WTC11 (cell line): ENCODE measurements around the gene EOMES. TPM values are rescaled to one million over a fixed set of nuclear protein-coding genes. Genes with fewer than 3 reads are reported as not detected.

Experiments used
- ATAC-seq: fragments of 200-7000 bp; cut with Tn5 transposase; 2 replicates; pipeline ENCODE4 v1.10.0; 2021; ENCODE audit warnings: mild to moderate bottlenecking, moderate library complexity
- CTCF ChIA-PET: fragments of 300-600 bp; sonication (Branson Sonifier 250); formaldehyde crosslinking; loops from one replicate; lab custom pipeline; 2021; ENCODE audit warnings: antibody characterized with exemption; lab: Charles Lee
- POLR2A ChIA-PET: fragments of 350-600 bp; sonication (Branson Sonifier 250); formaldehyde crosslinking; loops from one replicate; lab custom pipeline; 2021; ENCODE audit warnings: antibody characterized with exemption; lab: Charles Lee
- DNase-seq: peaks from one replicate; pipeline ENCODE4 v3.0.0; 2021; ENCODE audit warnings: low spot score
- H3K27ac Mint-ChIP-seq: 2 replicates; pipeline ENCODE4 v1.8.0; 2021; ENCODE audit warnings: mixed read lengths
- H3K27me3 Mint-ChIP-seq: 2 replicates; pipeline ENCODE4 v1.8.0; 2021; ENCODE audit warnings: low read depth, mild to moderate bottlenecking, moderate library complexity, mixed read lengths
- H3K36me3 Mint-ChIP-seq: 2 replicates; pipeline ENCODE4 v1.8.0; 2021; ENCODE audit warnings: mixed read lengths
- H3K4me1 Mint-ChIP-seq: 2 replicates; pipeline ENCODE4 v1.8.0; 2022; ENCODE audit warnings: mixed read lengths
- H3K4me3 Mint-ChIP-seq: 2 replicates; pipeline ENCODE4 v1.8.0; 2021; ENCODE audit warnings: mild to moderate bottlenecking, moderate library complexity, mixed read lengths
- H3K9me3 Mint-ChIP-seq: 2 replicates; pipeline ENCODE4 v1.8.0; 2021; ENCODE audit warnings: mixed read lengths
- FOXP1 ChIP-seq: sonication (generic); formaldehyde crosslinking; IDR thresholded peaks from 2 replicates; pipeline ENCODE4 v1.8.0; 2022; ENCODE audit warnings: missing genetic modification reagents, mild to moderate bottlenecking, moderate library complexity, borderline replicate concordance
- NR1H2 ChIP-seq: sonication (generic); formaldehyde crosslinking; IDR thresholded peaks from 2 replicates; pipeline ENCODE4 v1.9.0; 2021; ENCODE audit warnings: mild to moderate bottlenecking, moderate library complexity, missing genetic modification reagents
- NR2C2 ChIP-seq: sonication (generic); formaldehyde crosslinking; IDR thresholded peaks from 2 replicates; pipeline ENCODE4 v1.8.0; 2022; ENCODE audit warnings: mild to moderate bottlenecking, missing genetic modification reagents
- SMAD3 ChIP-seq: sonication (generic); formaldehyde crosslinking; IDR thresholded peaks from 2 replicates; pipeline ENCODE4 v1.8.0; 2022; ENCODE audit warnings: missing genetic modification reagents, mild to moderate bottlenecking, borderline replicate concordance
- ZNF263 ChIP-seq: sonication (generic); formaldehyde crosslinking; IDR thresholded peaks from 2 replicates; pipeline ENCODE4 v1.8.1; 2022; ENCODE audit warnings: low read depth, mild to moderate bottlenecking, moderate library complexity, missing genetic modification reagents
- ZNF317 ChIP-seq: sonication (generic); formaldehyde crosslinking; IDR thresholded peaks from 2 replicates; pipeline ENCODE4 v1.8.1; 2023; ENCODE audit warnings: low read depth, mild to moderate bottlenecking, moderate library complexity, missing genetic modification reagents, borderline replicate concordance
- total RNA-seq: library from RNA; stranded (reverse); gene quantifications from 3 replicates; pipeline ENCODE4 v1.2.3, GENCODE V29; 2021
- TF ChIP-seq, protein P1 (sequence below): sonication (generic); formaldehyde crosslinking; IDR thresholded peaks from 2 replicates; pipeline ENCODE4 v1.8.0; 2022; ENCODE audit warnings: missing genetic modification reagents
- TF ChIP-seq, protein P2 (sequence below): sonication (generic); formaldehyde crosslinking; IDR thresholded peaks from 2 replicates; pipeline ENCODE4 v1.8.1; 2023; ENCODE audit warnings: mild to moderate bottlenecking, moderate library complexity, missing genetic modification reagents
- TF ChIP-seq, protein P3 (sequence below): sonication (generic); formaldehyde crosslinking; IDR thresholded peaks from 2 replicates; pipeline ENCODE4 v1.8.1; 2023; ENCODE audit warnings: mild to moderate bottlenecking, missing genetic modification reagents
- TF ChIP-seq, protein P4 (sequence below): sonication (generic); formaldehyde crosslinking; IDR thresholded peaks from 2 replicates; pipeline ENCODE4 v1.8.0; 2023; ENCODE audit warnings: missing genetic modification reagents
- TF ChIP-seq, protein P5 (sequence below): fragments of 250-450 bp; sonication (Bioruptor Pico); IDR thresholded peaks from 2 replicates; pipeline ENCODE4 v2.1.2; 2022; ENCODE audit warnings: mild to moderate bottlenecking, moderate library complexity

The EOMES gene
- total RNA-seq, 1 experiment from 2014 or later = 1.4 TPM

DNA sequence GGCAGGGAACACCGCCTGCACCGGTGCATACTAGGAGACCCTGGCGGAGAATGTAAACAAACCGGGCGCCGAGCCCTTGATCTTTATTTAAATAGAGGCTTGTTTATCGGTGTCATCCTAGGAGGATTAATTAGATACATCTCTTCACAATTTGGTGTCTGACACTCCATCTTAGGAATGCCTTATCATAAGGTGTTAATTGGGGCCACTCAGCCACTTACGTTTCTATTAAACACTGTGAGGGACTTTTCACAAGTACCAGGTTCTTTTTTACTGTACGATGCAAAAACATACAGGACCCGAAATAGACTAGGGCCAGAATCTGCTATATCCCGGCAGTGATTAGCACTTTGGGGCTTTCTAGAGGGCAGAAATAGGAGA, 8.0 kb downstream of the EOMES start (continued):
- TF ChIP-seq, protein P1, sequence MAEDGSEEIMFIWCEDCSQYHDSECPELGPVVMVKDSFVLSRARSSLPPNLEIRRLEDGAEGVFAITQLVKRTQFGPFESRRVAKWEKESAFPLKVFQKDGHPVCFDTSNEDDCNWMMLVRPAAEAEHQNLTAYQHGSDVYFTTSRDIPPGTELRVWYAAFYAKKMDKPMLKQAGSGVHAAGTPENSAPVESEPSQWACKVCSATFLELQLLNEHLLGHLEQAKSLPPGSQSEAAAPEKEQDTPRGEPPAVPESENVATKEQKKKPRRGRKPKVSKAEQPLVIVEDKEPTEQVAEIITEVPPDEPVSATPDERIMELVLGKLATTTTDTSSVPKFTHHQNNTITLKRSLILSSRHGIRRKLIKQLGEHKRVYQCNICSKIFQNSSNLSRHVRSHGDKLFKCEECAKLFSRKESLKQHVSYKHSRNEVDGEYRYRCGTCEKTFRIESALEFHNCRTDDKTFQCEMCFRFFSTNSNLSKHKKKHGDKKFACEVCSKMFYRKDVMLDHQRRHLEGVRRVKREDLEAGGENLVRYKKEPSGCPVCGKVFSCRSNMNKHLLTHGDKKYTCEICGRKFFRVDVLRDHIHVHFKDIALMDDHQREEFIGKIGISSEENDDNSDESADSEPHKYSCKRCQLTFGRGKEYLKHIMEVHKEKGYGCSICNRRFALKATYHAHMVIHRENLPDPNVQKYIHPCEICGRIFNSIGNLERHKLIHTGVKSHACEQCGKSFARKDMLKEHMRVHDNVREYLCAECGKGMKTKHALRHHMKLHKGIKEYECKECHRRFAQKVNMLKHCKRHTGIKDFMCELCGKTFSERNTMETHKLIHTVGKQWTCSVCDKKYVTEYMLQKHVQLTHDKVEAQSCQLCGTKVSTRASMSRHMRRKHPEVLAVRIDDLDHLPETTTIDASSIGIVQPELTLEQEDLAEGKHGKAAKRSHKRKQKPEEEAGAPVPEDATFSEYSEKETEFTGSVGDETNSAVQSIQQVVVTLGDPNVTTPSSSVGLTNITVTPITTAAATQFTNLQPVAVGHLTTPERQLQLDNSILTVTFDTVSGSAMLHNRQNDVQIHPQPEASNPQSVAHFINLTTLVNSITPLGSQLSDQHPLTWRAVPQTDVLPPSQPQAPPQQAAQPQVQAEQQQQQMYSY (CRISPR knock-in tag) = no peak
- TF ChIP-seq, protein P2, sequence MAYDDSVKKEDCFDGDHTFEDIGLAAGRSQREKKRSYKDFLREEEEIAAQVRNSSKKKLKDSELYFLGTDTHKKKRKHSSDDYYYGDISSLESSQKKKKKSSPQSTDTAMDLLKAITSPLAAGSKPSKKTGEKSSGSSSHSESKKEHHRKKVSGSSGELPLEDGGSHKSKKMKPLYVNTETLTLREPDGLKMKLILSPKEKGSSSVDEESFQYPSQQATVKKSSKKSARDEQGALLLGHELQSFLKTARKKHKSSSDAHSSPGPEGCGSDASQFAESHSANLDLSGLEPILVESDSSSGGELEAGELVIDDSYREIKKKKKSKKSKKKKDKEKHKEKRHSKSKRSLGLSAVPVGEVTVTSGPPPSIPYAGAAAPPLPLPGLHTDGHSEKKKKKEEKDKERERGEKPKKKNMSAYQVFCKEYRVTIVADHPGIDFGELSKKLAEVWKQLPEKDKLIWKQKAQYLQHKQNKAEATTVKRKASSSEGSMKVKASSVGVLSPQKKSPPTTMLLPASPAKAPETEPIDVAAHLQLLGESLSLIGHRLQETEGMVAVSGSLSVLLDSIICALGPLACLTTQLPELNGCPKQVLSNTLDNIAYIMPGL = no peak
- TF ChIP-seq ZNF263 (CRISPR knock-in tag) (no peak), FOXP1 (no peak), ZNF317 (no peak)
- TF ChIP-seq, all 79 proteins: peak for 0

DNA sequence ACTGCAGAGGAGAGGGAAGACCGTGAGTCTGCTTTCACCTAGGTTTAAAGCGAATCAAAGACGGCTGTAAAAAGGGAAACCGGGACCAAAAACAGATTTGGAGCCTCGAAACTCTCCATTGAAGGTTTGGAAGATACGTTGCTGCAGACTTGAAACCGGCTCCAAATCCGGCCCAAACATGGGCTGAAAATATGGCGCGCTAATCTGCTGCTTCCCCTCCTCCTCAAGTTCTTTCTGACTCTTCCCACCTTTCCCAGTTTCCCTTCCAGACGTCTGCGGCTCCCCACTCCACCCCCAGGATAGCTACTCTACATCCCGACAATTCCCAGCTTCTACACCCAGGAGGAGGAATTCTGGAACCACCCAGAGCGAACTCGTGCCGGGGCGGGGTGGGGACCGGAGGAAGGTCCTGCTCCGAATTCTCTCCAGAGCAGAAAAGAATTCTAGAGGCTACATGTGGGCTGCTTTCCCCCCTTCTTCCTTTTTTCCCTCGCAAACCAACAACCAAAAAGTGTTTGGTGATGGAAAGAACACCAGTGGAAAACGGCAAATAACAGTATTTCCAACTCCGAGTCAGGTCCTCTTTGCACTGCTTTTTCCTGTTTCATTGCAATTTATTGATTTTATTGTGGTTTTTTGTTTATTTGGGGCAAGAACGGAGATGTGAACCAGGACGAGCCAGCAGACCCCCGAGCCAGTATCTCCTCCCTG, 8.5 kb downstream of the EOMES start:
- TF ChIP-seq, protein P3, sequence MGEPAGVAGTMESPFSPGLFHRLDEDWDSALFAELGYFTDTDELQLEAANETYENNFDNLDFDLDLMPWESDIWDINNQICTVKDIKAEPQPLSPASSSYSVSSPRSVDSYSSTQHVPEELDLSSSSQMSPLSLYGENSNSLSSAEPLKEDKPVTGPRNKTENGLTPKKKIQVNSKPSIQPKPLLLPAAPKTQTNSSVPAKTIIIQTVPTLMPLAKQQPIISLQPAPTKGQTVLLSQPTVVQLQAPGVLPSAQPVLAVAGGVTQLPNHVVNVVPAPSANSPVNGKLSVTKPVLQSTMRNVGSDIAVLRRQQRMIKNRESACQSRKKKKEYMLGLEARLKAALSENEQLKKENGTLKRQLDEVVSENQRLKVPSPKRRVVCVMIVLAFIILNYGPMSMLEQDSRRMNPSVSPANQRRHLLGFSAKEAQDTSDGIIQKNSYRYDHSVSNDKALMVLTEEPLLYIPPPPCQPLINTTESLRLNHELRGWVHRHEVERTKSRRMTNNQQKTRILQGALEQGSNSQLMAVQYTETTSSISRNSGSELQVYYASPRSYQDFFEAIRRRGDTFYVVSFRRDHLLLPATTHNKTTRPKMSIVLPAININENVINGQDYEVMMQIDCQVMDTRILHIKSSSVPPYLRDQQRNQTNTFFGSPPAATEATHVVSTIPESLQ (CRISPR knock-in tag) = no peak
- TF ChIP-seq, protein P4, sequence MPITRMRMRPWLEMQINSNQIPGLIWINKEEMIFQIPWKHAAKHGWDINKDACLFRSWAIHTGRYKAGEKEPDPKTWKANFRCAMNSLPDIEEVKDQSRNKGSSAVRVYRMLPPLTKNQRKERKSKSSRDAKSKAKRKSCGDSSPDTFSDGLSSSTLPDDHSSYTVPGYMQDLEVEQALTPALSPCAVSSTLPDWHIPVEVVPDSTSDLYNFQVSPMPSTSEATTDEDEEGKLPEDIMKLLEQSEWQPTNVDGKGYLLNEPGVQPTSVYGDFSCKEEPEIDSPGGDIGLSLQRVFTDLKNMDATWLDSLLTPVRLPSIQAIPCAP (CRISPR knock-in tag) = no peak
- TF ChIP-seq FOXP1 (no peak), NR2C2 (CRISPR knock-in tag) (no peak), SMAD3 (no peak), NR1H2 (CRISPR knock-in tag) (no peak)
- TF ChIP-seq, protein P1 (CRISPR knock-in tag) = no peak
- TF ChIP-seq, protein P5, sequence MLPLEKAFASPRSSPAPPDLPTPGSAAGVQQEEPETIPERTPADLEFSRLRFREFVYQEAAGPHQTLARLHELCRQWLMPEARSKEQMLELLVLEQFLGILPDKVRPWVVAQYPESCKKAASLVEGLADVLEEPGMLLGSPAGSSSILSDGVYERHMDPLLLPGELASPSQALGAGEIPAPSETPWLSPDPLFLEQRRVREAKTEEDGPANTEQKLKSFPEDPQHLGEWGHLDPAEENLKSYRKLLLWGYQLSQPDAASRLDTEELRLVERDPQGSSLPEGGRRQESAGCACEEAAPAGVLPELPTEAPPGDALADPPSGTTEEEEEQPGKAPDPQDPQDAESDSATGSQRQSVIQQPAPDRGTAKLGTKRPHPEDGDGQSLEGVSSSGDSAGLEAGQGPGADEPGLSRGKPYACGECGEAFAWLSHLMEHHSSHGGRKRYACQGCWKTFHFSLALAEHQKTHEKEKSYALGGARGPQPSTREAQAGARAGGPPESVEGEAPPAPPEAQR = no peak
- ChIA-PET POLR2A (interaction anchor here (2.1 kb wide), 1 partner anchor 8 kb away, joined by 9 read pairs; the partner anchor contains the start of gene EOMES), CTCF (interaction anchor here (2.0 to 3.0 kb wide), 4 partner anchors 9 to 604 kb away, joined by 4 to 120 read pairs (median 19); partner anchors contain the start of gene EOMES)
- Mint-ChIP-seq H3K27me3 (peaks cover 96% of the 10 kb centered on the region), H3K9me3 (no peaks in the 10 kb centered on the region), H3K36me3 (no peaks in the 10 kb centered on the region), H3K4me3 (peak overlapping the region; percentile 82), H3K4me1 (peaks cover 60% of the 10 kb centered on the region), H3K27ac (no peak overlapping the region)
- ATAC-seq = no peak; the same call in 1 of the 2 replicates
- no peak for DNase-seq
